B cell (primary cell): Measurements from ENCODE around the gene EID2B. TPM values are rescaled to one million over a fixed set of nuclear protein-coding genes. Genes with fewer than 3 reads are reported as not detected.

ENCODE experiments used
- ATAC-seq: fragments of 200-7000 bp; cut with Tn5 transposase; one replicate; pipeline ENCODE4 v1.10.0; 2021; ENCODE audit warnings: low read depth, mild to moderate bottlenecking, moderate number of reproducible peaks, moderate library complexity
- CTCF ChIA-PET: fragments of 350-600 bp; sonication (Branson Sonifier 250); formaldehyde crosslinking; loops from one replicate; lab custom pipeline; 2021; ENCODE audit warnings: antibody characterized with exemption, inconsistent platforms; lab: Charles Lee
- POLR2A ChIA-PET: fragments of 350-600 bp; sonication (Branson Sonifier 250); formaldehyde crosslinking; loops from one replicate; lab custom pipeline; 2021; ENCODE audit warnings: antibody characterized with exemption; lab: Charles Lee
- DNase-seq: peaks from one replicate; pipeline ENCODE4 v3.0.0; 2013
- H2AFZ ChIP-seq: 2 replicates; pipeline ENCODE4 v1.6.1; 2012; ENCODE audit warnings: mild to moderate bottlenecking, low read depth, low read length; ENCODE audit not compliant: insufficient read depth, poor library complexity, severe bottlenecking
- H3K27ac ChIP-seq, 2 donors: 1 replicate in 1 of 2; 2 replicates in 1 of 2; pipeline ENCODE4 v1.5.1; 2012 to 2013; ENCODE audit warnings: low read length in 2 of 2, mild to moderate bottlenecking in 2 of 2, moderate library complexity in 1 of 2
- H3K27me3 ChIP-seq, 4 experiments: fragments of 200-600 bp in 1 of 4; sonication (generic) in 1 of 4; replicated peaks in 1 of 4; 1 replicate in 2 of 4; 2 replicates in 2 of 4; pipeline versions ENCODE4 v1.6.1 to v1.7.0; 2013 to 2016; ENCODE audit warnings: low read length in 3 of 4, mild to moderate bottlenecking in 2 of 4, mixed read lengths in 1 of 4, moderate library complexity in 1 of 4; ENCODE audit not compliant: insufficient read depth in 4 of 4, control insufficient read depth in 3 of 4; ENCODE audit errors: control extremely low read depth in 1 of 4
- H3K36me3 ChIP-seq, 2 experiments: replicated peaks in 1 of 2; 1 replicate in 1 of 2; 2 replicates in 1 of 2; pipeline versions ENCODE4 v1.6.1 to v1.7.1; 2013; ENCODE audit warnings: low read length in 1 of 2; ENCODE audit not compliant: insufficient read depth in 2 of 2, control insufficient read depth in 1 of 2; ENCODE audit errors: control extremely low read depth in 1 of 2, extremely low read depth in 1 of 2
- H3K4me1 ChIP-seq, 2 donors: fragments of 200-600 bp in 1 of 2; sonication (generic) in 1 of 2; 1 replicate in 1 of 2; 2 replicates in 1 of 2; pipeline versions ENCODE4 v1.5.1 to v1.6.1; 2013 to 2017; ENCODE audit warnings: low read length in 2 of 2; ENCODE audit not compliant: control insufficient read depth in 2 of 2, insufficient read depth in 2 of 2
- H3K4me2 ChIP-seq: replicated peaks from 2 replicates; pipeline ENCODE3; 2012; ENCODE audit warnings: mild to moderate bottlenecking, low read depth, low read length; ENCODE audit not compliant: poor library complexity, severe bottlenecking
- H3K4me3 ChIP-seq, 5 experiments: fragments of 200-600 bp in 1 of 5; sonication (generic) in 1 of 5; 1 replicate in 3 of 5; 2 replicates in 2 of 5; pipeline versions ENCODE4 v1.5.1 to v1.7.0; 2011 to 2016; ENCODE audit warnings: low read length in 4 of 5, mild to moderate bottlenecking in 4 of 5, low read depth in 2 of 5, control low read depth in 1 of 5, moderate library complexity in 1 of 5; ENCODE audit not compliant: insufficient read depth in 1 of 5; ENCODE audit errors: control extremely low read depth in 1 of 5, extremely low read depth in 1 of 5
- H3K79me2 ChIP-seq: fragments of 200-600 bp; sonication (generic); one replicate; pipeline ENCODE4 v1.6.0; 2016; ENCODE audit warnings: low read length; ENCODE audit not compliant: control insufficient read depth, insufficient read depth
- H3K9ac ChIP-seq: fragments of 200-600 bp; sonication (generic); 2 replicates; pipeline ENCODE4 v1.6.1; 2017; ENCODE audit warnings: mild to moderate bottlenecking, low read length, moderate library complexity
- H3K9me3 ChIP-seq, 3 donors: one replicate each; pipeline versions ENCODE4 v1.6.1 to v1.7.1; 2013; ENCODE audit warnings: low read length in 2 of 3; ENCODE audit not compliant: control insufficient read depth in 2 of 3, insufficient read depth in 1 of 3; ENCODE audit errors: control extremely low read depth in 1 of 3
- H4K20me1 ChIP-seq: 2 replicates; pipeline ENCODE4 v1.6.0; 2012; ENCODE audit warnings: mild to moderate bottlenecking, low read length; ENCODE audit not compliant: insufficient read depth, control insufficient read depth, poor library complexity, severe bottlenecking
- H3K27ac Mint-ChIP-seq: one replicate; pipeline ENCODE4 v1.8.0; 2021; ENCODE audit warnings: mixed read lengths
- H3K27me3 Mint-ChIP-seq: one replicate; pipeline ENCODE4 v1.8.0; 2021; ENCODE audit warnings: mixed read lengths
- H3K4me1 Mint-ChIP-seq: one replicate; pipeline ENCODE4 v1.8.0; 2021; ENCODE audit warnings: mixed read lengths
- H3K4me3 Mint-ChIP-seq: one replicate; pipeline ENCODE4 v1.8.0; 2021; ENCODE audit warnings: mixed read lengths
- H3K9me3 Mint-ChIP-seq: one replicate; pipeline ENCODE4 v1.8.0; 2022; ENCODE audit warnings: mixed read lengths; ENCODE audit not compliant: insufficient read depth
- EZH2 ChIP-seq: IDR thresholded peaks from 2 replicates; pipeline ENCODE4 v1.6.1; 2012; ENCODE audit warnings: borderline replicate concordance, low read depth, mild to moderate bottlenecking, moderate library complexity, low read length; ENCODE audit not compliant: insufficient read depth, poor library complexity, severe bottlenecking
- WGBS: methylation state at CpG from one replicate; pipeline ENCODE4 v1.1.5; 2013; ENCODE audit warnings: missing lambda C conversion rate; ENCODE audit not compliant: insufficient coverage; 5-methylcytosine and 5-hydroxymethylcytosine counted together
- intact Hi-C: fragments of 100-400 bp; cut with micrococcal nuclease; formaldehyde crosslinking; loops from one replicate; pipeline ENCODE4 v1.10.0; 2022
- polyA plus RNA-seq: library from polyadenylated mRNA; depleted of rRNA; stranded (reverse); fragments of >200 nt; gene quantifications from 2 replicates; pipeline ENCODE4 v1.2.3, GENCODE V29; 2012
- total RNA-seq, 2 donors: library from RNA; stranded (reverse); fragments of 120-200 nt in 1 of 2; gene quantifications; 1 replicate in 1 of 2; 2 replicates in 1 of 2; pipeline versions ENCODE4 v1.2.3 to v1.2.4, GENCODE V29; 2013 to 2022
- TF ChIP-seq, protein P1 (sequence below): fragments of 200-600 bp; IDR thresholded peaks from one replicate; pipeline ENCODE4 v1.8.0; 2022; ENCODE audit warnings: antibody characterized with exemption, mild to moderate bottlenecking

The EID2B gene
- total and polyA plus RNA-seq, 2 donors (not counting 1 experiment from before 2014, with no cell fraction given), result 3.0 to 6.0 TPM

DNA sequence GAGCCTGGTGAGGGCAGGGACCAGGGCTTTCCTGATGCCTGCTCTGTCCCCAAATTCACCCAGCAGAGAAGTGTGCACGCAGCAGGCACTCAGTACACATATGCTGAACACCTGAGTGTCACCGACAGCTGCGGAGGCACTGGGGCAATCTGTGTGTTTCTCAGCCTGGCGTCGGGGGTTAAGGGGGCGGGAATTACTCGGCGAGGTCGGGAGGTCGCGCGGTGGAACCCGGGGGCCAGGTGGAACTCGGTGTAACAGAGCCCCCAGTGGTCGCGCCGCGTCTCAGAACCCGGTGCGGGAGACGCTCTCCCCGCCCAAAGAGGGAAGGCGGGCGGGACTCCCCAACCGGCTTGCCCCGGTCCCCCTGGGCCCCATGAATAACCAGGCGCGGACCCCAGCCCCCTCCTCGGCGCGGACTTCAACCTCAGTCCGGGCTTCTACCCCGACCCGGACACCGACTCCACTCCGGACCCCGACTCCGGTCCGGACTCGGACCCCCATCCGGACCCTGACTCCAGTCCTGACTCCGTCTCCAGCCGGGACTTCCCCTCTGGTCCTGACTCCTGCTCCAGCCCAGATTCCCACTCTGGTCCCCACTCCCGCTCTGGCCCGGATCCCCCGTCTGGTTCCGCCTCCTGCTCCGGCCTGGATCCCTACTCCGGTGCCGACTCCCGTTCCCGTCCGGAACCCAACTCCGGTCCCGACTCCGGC is 17.7 kb downstream of the EID2B start, which contains the start of gene SELENOV:
TSS of gene SELENOV (plus strand) at position 300 of the 711 bp plus-strand sequence. CDS start at position 374, 74 bp downstream.
- Mint-ChIP-seq H3K4me3 (peak within 1 kb of the TSS; percentile 78), H3K27me3 (peaks cover 31% of the 10 kb centered on the region), H3K27ac (no peak within 1 kb of the TSS), H3K4me1 (peaks cover 16% of the 10 kb centered on the region), H3K9me3 (no peaks in the 10 kb centered on the region)
- Histone ChIP-seq H3K27ac (no peak within 1 kb of the TSS), H3K4me1 (peaks cover 20 to 25% of the 10 kb centered on the region in 2 donors), H3K79me2 (no peaks in the 10 kb centered on the region), H3K4me3 (peak within 1 kb of the TSS in 4 of 5 experiments; percentile 28 to 61 (median 42)), H4K20me1 (no peaks in the 10 kb centered on the region), H2AFZ (peak within 1 kb of the TSS; percentile 69), H3K4me2 (peak within 1 kb of the TSS; percentile 94), H3K27me3 (peaks cover 0 to 47% (median 32%) of the 10 kb centered on the region in 4 experiments), H3K9ac (peak within 1 kb of the TSS; percentile 65), H3K36me3 (no peaks in the 10 kb centered on the region), H3K9me3 (peaks cover 0 to 23% (median 0%) of the 10 kb centered on the region in 3 donors)
- POLR2A ChIA-PET, result no interaction called here
- ATAC-seq (peak; percentile 60), DNase-seq (peak; percentile 59)
- intact Hi-C loops, result no loop called here
- 2% methylated on average over 56 of the region's 56 CpGs for WGBS
- CTCF ChIA-PET, result interaction anchor here (1.1 to 1.6 kb wide), 2 partner anchors 19 to 41 kb away, joined by 4 to 5 read pairs; no protein-coding TSS in a partner anchor
- TF ChIP-seq EZH2, result peak; percentile 85
- TF ChIP-seq, protein P1, sequence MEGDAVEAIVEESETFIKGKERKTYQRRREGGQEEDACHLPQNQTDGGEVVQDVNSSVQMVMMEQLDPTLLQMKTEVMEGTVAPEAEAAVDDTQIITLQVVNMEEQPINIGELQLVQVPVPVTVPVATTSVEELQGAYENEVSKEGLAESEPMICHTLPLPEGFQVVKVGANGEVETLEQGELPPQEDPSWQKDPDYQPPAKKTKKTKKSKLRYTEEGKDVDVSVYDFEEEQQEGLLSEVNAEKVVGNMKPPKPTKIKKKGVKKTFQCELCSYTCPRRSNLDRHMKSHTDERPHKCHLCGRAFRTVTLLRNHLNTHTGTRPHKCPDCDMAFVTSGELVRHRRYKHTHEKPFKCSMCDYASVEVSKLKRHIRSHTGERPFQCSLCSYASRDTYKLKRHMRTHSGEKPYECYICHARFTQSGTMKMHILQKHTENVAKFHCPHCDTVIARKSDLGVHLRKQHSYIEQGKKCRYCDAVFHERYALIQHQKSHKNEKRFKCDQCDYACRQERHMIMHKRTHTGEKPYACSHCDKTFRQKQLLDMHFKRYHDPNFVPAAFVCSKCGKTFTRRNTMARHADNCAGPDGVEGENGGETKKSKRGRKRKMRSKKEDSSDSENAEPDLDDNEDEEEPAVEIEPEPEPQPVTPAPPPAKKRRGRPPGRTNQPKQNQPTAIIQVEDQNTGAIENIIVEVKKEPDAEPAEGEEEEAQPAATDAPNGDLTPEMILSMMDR, result no peak

DNA sequence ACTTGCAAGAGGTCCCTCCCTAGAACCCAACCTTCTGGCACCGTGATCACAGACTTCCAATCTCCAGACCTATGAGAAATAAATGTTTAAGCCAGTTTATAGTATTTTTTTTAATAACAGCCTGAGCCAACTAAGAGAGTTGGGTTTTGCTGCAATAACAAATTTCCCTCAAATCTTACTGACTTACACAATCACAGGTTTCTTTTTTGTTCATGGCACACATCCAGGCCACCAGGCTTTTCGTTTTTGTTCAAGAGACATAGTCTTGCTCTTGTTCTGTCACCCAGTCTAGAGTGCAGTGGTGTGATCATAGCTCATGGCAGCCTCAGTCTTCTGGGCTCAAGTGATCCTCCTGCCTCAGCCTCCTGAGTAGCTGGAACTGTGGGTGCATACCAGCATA is 19.7 kb downstream of the EID2B start:
- POLR2A ChIA-PET, result interaction anchor here (0.6 to 0.7 kb wide), 2 partner anchors 26 to 88 kb away, joined by 3 to 12 read pairs; no protein-coding TSS in a partner anchor
- WGBS, result 20% methylated on average over 1 of the region's 2 CpGs
- H3K27me3 Mint-ChIP-seq, result peaks cover 30% of the 10 kb centered on the region

More for the DNA sequence above, 19.7 kb downstream of the EID2B start:
- H3K36me3 ChIP-seq, result no peaks in the 10 kb centered on the region
- intact Hi-C loops, result no loop called here
- H2AFZ ChIP-seq, result no peak overlapping the region
- H3K4me2 ChIP-seq, result no peak overlapping the region
- H3K4me3 Mint-ChIP-seq, result no peak overlapping the region
- no peaks in the 10 kb centered on the region for H4K20me1 ChIP-seq
- H3K4me1 Mint-ChIP-seq, result peaks cover 17% of the 10 kb centered on the region
- H3K4me3 ChIP-seq, result no peak overlapping the region
- no peak for ATAC-seq
- H3K27ac Mint-ChIP-seq, result no peak overlapping the region
- H3K9ac ChIP-seq, result no peak overlapping the region
- CTCF ChIA-PET, result no interaction called here
- H3K4me1 ChIP-seq, result peaks cover 20 to 26% of the 10 kb centered on the region in 2 donors
- H3K27ac ChIP-seq, result no peak overlapping the region
- no peaks in the 10 kb centered on the region for H3K9me3 Mint-ChIP-seq
- H3K27me3 ChIP-seq, result peaks cover 0 to 53% (median 33%) of the 10 kb centered on the region in 4 experiments
- DNase-seq, result no peak
- H3K79me2 ChIP-seq, result no peaks in the 10 kb centered on the region
- no peak for TF ChIP-seq EZH2
- TF ChIP-seq, protein P1, result no peak
- peaks cover 0 to 23% (median 0%) of the 10 kb centered on the region in 3 donors for H3K9me3 ChIP-seq
